ENCODE measurements around the gene IRX5.
A peak's percentile ranks its signal among the peaks of the same experiment; 100 is the strongest.

Gene IRX5

DNA sequence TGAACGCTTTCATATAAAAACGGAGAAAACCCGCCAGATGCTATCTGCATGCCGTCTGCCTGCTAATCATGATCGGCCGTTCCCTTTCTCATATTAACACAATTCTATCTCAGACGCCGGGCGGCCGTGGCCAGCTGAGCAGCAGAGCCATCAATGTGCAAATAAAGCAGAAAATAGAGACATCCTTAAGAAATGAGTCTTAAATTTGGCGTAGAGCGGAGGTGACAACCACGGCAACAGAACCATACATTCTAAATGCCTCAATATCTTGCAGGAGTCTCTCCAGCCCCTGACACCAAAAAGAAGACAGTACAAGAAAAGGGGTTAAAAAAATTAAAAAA is 2.7 kb upstream of the IRX5 start:
- Mint-ChIP-seq H3K4me1 (peaks cover 45% of the 10 kb centered on the region), H3K27ac (peak overlapping the region; percentile 50), H3K27me3 (ENCODE audit: low read depth, poor library complexity) (peaks cover 51% of the 10 kb centered on the region), H3K36me3 (ENCODE audit: low read depth) (no peaks in the 10 kb centered on the region), H3K4me3 (peak overlapping the region; percentile 88), H3K9me3 (no peaks in the 10 kb centered on the region)
- TF ChIP-seq, protein P1, sequence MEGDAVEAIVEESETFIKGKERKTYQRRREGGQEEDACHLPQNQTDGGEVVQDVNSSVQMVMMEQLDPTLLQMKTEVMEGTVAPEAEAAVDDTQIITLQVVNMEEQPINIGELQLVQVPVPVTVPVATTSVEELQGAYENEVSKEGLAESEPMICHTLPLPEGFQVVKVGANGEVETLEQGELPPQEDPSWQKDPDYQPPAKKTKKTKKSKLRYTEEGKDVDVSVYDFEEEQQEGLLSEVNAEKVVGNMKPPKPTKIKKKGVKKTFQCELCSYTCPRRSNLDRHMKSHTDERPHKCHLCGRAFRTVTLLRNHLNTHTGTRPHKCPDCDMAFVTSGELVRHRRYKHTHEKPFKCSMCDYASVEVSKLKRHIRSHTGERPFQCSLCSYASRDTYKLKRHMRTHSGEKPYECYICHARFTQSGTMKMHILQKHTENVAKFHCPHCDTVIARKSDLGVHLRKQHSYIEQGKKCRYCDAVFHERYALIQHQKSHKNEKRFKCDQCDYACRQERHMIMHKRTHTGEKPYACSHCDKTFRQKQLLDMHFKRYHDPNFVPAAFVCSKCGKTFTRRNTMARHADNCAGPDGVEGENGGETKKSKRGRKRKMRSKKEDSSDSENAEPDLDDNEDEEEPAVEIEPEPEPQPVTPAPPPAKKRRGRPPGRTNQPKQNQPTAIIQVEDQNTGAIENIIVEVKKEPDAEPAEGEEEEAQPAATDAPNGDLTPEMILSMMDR (IDR thresholded peaks at IDR 0.05), result no peak
- no peak for DNase-seq

DNA sequence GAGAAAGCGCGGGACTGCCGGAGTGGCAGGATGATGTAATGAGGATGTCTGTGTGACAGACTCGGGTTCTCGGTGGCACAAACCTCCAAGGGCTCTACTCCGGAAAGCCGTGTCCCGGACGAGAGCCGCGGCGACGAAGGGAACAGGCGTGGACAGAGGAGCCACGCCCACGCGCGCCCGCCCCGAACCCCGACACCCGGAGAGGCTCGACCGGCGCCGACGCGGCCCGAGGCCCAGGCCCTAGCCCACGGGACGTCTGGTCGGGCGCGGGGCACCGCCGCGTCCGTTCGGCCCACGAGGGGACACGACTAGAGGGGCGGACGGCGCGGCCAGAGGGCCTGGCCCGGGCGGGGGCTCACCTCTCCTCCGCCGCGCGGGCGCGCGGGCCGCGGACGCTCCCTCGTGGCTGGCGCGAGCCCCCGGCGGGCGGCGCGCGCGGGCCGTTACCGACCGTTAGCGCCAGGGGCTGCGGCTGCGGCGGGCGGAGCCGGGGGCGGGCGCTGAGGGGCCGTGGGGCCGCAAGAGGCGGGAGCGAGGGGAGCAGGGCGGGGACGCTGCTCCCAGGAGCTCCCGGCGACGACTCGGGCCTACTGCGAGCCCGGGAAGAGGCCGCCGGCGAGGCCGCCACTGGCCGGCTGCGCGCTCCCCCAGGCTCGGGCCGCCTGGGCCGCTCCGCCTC is 2.1 kb upstream of the IRX5 start:
- H3K27me3 Mint-ChIP-seq (ENCODE audit: low read depth, poor library complexity), result peaks cover 56% of the 10 kb centered on the region

DNA sequence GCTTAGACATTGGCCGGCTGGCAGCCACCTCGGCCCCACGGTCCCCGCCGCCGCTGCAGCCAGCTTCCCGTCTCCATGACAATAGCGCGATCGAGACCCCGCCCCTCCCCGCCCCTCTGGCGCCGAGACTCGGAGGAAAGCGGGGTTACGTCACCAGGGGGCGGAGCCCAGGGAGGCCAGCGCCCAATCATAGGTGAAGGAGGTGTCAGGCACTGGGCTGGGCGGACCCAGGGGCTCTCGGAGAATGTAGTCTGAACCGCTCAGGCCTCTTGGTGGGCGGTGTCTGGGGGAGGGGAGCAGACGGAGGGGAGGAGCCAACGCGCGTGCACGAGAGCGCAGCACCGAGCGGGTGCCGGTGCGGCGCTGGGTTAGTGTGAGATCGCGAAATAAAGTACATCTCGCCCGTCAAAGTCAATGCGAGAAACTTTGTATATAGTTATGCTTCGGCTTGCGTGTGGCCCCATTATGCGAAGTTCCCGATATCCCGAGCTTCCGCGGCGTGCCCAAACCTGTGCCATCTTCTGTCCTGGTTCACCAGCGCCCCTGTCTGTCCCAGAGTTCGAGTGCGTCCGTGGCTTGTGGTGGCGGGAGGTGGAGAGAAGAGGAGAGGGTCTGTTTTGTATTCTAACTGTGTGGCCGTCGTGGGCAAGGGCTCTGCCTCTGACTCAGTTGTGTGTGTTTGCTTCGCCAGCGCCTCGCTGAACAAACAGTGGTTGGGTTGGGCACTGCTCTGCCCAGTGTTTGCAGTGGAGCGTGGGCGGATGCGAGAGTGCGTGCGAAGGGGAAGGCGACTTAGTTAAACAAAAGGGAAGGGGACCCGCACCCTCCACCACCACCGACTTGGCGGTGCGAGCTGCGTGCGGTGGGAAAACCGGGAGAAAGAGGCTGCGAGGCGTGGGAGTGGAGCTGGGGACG is 1.3 kb upstream of the IRX5 start:
- no peaks in the 10 kb centered on the region for H3K36me3 Mint-ChIP-seq (ENCODE audit: low read depth)
- no peaks in the 10 kb centered on the region for H3K9me3 Mint-ChIP-seq
- H3K27ac Mint-ChIP-seq, result peak overlapping the region; percentile 19
- TF ChIP-seq, protein P1 (IDR thresholded peaks at IDR 0.05), result no peak
- peak; percentile 100 for DNase-seq
- peaks cover 64% of the 10 kb centered on the region for H3K27me3 Mint-ChIP-seq (ENCODE audit: low read depth, poor library complexity)
- peak overlapping the region; percentile 90 for H3K4me3 Mint-ChIP-seq
- peaks cover 51% of the 10 kb centered on the region for H3K4me1 Mint-ChIP-seq

More for the DNA sequence above, 2.1 kb upstream of the IRX5 start:
- DNase-seq, result no peak
- no peaks in the 10 kb centered on the region for H3K9me3 Mint-ChIP-seq
- H3K27ac Mint-ChIP-seq, result no peak overlapping the region
- peaks cover 46% of the 10 kb centered on the region for H3K4me1 Mint-ChIP-seq
- H3K4me3 Mint-ChIP-seq, result peak overlapping the region; percentile 88
- no peaks in the 10 kb centered on the region for H3K36me3 Mint-ChIP-seq (ENCODE audit: low read depth)
- TF ChIP-seq, protein P1 (IDR thresholded peaks at IDR 0.05), result no peak

DNA sequence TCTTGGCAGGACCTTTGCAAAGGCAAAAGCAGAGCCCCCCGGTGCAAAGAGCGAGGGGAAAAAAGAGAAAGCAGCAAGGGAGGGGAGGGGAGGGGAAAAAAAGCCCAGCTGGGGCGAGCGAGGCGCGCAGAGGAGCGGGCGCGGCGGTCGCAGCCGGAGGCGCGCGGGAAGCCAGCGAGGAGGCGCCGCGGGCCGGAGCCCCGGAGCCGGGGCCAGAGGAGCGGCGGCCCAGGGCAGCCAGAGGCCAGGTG is 129 bp downstream of the IRX5 start:
- TF ChIP-seq, protein P1 (IDR thresholded peaks at IDR 0.05), result no peak
- DNase-seq, result no peak
- no peaks in the 10 kb centered on the region for H3K36me3 Mint-ChIP-seq (ENCODE audit: low read depth)
- peak overlapping the region; percentile 90 for H3K4me3 Mint-ChIP-seq
- no peaks in the 10 kb centered on the region for H3K9me3 Mint-ChIP-seq
- peaks cover 74% of the 10 kb centered on the region for H3K27me3 Mint-ChIP-seq (ENCODE audit: low read depth, poor library complexity)
- H3K27ac Mint-ChIP-seq, result no peak overlapping the region
- H3K4me1 Mint-ChIP-seq, result peaks cover 60% of the 10 kb centered on the region

DNA sequence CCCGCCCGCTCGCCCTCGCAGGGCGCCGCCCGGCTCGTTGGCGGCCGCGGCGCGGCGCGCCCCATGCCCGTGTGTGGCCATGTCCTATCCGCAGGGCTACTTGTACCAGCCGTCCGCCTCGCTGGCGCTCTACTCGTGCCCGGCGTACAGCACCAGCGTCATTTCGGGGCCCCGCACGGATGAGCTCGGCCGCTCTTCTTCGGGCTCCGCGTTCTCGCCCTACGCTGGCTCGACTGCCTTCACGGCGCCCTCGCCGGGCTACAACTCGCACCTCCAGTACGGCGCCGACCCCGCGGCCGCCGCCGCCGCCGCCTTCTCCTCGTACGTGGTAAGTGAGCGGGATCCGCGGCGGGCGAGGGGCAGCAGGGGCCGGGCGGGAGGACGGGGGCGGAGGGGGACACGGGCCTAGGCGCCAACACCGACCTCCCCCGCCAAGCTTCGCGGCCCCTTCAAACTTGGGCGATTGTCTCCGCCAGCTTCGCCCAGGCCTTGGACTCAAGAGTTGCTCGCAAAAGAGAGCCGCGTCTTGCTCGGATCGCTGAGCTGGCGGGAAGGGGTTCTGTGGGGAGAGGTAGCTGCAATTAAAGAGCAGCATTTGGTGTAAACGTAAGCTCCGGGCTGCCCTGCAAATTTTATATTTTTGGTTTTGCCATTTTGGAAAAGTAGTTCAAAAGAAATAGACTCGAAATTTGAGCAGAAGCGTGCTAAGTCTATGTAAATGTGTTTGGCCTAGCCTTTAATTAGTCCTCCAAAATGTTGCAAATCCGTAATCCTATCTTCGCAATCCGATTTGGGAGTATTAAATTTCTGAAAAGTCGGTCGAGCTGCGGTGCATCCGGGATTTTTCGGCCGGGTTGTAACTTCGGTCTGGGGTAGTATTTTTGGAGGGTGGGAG is 702 bp downstream of the IRX5 start:
- peaks cover 59% of the 10 kb centered on the region for H3K4me1 Mint-ChIP-seq
- TF ChIP-seq, protein P1 (IDR thresholded peaks at IDR 0.05), result no peak
- peak; percentile 61 for DNase-seq
- no peak overlapping the region for H3K27ac Mint-ChIP-seq
- H3K36me3 Mint-ChIP-seq (ENCODE audit: low read depth), result no peaks in the 10 kb centered on the region
- peak overlapping the region; percentile 83 for H3K4me3 Mint-ChIP-seq
- peaks cover 74% of the 10 kb centered on the region for H3K27me3 Mint-ChIP-seq (ENCODE audit: low read depth, poor library complexity)
- H3K9me3 Mint-ChIP-seq, result no peaks in the 10 kb centered on the region

Data from nephron progenitor cell (in vitro differentiated cells).